GM12891 (cell line): ENCODE results near the gene SRSF4.

Experiments
- PAX5 ChIP-seq: IDR thresholded peaks from 2 replicates; pipeline ENCODE4 v1.6.1; 2011; ENCODE audit warnings: low read length, moderate library complexity, mild to moderate bottlenecking; ENCODE audit not compliant: insufficient read depth, severe bottlenecking
- POLR2A ChIP-seq: IDR thresholded peaks from 2 replicates; pipeline ENCODE4 v1.6.1; 2011; ENCODE audit warnings: low read depth, low read length, control low read depth
- POLR2AphosphoS5 ChIP-seq: IDR thresholded peaks from 2 replicates; pipeline ENCODE4 v1.6.1; 2011; ENCODE audit warnings: low read depth, low read length, control low read depth
- SPI1 ChIP-seq: IDR thresholded peaks from 2 replicates; pipeline ENCODE4 v1.6.1; 2011; ENCODE audit warnings: low read depth, low read length, control low read depth
- TAF1 ChIP-seq: IDR thresholded peaks from 2 replicates; pipeline ENCODE4 v1.6.1; 2011; ENCODE audit warnings: low read depth, low read length, control low read depth

DNA sequence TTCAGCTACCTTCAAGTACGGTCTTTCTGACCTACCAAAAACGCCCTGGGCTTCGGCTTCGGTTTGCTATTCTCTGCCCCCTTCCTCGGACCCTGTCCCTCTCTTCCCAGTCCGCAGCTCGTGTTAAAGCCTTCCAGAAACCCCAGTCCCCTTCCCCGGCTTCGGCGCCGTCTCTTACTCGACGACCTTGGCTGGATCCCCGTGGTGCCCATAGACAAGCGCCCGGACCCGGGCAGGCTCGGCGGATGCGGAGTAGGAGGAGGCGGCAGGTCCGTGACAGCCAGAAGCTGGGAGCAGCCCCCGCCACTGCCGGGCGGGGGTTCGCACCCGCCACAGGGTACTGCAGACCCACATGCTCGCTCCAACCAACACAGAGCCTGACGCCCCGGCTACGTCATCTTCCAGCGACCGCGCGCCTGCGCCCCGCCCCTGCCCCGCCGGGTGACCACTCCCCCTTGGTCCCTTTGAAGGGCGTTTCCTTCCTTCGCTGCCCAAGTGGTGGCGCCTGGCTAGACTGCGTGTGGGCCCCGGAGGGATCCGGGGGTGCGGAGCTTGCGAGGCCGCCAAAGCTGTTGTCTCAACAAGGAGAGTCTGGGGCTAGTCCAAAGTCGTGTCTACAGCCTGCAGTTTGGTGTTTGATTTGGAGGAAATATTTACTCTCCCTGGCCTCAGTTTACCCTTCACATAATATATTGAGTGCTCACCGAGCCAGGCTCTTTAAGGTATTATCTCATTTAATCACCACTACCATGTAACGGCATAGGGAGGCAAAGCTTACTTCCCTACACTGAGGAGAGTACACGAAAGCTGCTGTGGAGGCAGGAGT lies 49.1 kb upstream of the SRSF4 start, which contains the start of gene MECR:
- peak; percentile 85 for TF ChIP-seq POLR2A
- peak; percentile 82 for TF ChIP-seq POLR2AphosphoS5
- TF ChIP-seq TAF1: peak; percentile 57; the same call in 1 of the 2 replicates
- TF ChIP-seq SPI1: no peak
- no peak for TF ChIP-seq PAX5
